Measurements from ENCODE around the gene C11orf68. TPM values are rescaled to one million over a fixed set of nuclear protein-coding genes. Genes with fewer than 3 reads are reported as not detected.

Gene C11orf68
- total RNA-seq, 1 experiment from 2014 or later = 64.7 TPM

GRCh38 chr11:65872586-65873317, 46.1 kb downstream of the C11orf68 start, which contains the start of gene EFEMP2:
TSS of gene EFEMP2 (minus strand) at chr11:65872800. CDS start at chr11:65872354, 446 bp downstream.
- no peak for DNase-seq (ENCODE audit: low read depth)

DNA sequence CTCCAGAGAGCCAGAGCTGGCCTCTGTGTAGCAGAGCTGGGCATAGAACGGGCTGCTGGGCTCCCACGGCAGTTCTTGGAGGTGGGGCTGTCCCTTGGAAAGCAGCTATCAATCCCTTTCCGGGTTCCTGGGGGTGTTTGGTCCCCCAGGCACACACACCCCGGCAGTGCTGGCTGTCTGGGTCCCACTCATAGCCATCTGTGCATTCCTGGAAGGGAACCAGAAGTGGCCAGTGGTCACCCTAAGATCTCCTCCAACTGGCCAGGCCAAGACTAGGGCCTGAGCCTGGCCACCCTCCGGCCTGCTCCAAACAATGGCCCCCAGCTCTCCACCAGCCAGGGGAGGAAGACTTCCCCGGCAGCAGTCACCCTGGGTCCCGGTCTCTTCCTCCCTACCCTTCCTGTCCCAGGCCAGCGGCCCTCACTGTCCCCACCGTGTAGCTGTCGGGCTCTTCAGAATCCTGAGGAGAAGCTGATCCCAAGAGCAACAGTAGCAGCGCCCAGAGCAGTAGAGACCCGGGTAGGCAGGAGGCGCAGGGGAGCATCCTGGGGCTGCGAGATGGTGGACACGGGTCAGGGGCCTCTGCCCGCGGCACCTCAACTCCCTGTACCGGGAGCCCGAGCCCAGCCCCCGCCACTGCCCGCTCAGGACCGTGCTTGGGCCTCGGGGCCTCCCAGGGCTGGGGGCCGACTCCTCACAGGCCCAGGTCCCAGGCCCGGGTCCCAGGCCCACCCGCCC, 46.9 kb downstream of the C11orf68 start:
- DNase-seq (ENCODE audit: low read depth) = no peak

- DNase-seq (ENCODE audit: low read depth) = no peak
These were observed 47.9 kb downstream of the C11orf68 start for GRCh38 chr11:65870706-65871681.

GRCh38 chr11:65870307-65870658, 48.6 kb downstream of the C11orf68 start:
- no peak for DNase-seq (ENCODE audit: low read depth)

DNA sequence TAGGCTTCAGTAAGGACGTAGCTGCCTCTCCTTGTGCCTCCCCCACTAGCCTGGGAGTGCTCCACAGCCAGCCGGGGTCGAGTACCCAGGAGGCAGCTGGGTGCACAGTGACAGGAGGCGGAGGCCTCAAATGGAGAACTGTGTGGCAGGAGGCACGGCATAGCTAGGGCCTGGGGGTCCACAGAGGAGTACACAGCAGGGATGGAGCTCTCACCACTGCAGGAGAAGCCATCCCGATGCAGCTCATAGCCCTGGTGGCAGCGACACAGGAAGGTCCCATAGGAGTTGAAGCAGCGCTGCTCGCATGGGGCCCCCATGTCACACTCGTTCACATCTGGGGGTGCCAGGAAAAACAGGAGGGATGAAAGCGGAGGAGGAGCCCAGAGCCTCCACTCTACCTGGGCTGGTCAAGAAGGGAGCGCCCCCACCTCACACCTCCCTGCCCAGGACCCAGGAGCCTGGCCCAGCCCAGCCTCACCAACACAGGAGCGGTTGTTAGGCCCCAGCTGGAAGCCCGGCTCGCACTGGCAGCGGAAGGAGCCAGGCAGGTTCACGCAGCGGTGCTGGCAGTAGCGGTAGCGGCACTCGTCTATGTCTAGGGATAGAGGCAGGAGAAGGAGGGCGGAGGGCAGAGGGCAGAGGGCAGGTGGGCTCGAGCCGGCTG, 49.1 kb downstream of the C11orf68 start:
- no peak for DNase-seq (ENCODE audit: low read depth)

GRCh38 chr11:65868907-65869306, 50.0 kb downstream of the C11orf68 start:
- no peak for DNase-seq (ENCODE audit: low read depth)

DNA sequence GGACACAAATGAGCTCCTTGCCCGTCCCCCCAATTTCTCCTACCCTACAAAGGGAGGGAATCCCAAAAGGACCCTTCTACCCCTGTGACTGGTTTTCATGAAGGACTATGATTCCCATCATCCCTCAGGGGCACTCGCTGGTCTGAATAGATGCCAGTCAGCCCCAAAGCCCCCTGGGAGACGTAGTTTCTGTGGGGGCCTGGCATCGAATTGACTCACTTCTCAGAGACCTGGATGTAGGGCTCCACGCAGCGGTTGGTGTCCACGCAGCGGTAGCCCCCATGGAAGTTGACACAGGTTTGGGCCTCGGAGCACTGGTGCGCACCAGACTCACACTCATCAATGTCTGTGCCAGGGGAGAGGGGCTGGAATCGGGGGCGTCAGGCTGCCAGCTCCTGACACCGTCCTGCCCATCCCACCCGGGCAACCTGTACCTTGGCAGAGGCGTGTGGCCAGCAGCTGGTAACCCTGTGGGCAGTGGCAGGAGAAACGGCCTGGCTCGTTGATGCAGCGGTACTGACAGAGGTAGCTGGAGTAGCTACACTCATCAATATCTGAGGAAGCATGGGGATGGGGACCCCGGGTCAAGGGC, 50.7 kb downstream of the C11orf68 start:
- DNase-seq (ENCODE audit: low read depth) = no peak

DNA sequence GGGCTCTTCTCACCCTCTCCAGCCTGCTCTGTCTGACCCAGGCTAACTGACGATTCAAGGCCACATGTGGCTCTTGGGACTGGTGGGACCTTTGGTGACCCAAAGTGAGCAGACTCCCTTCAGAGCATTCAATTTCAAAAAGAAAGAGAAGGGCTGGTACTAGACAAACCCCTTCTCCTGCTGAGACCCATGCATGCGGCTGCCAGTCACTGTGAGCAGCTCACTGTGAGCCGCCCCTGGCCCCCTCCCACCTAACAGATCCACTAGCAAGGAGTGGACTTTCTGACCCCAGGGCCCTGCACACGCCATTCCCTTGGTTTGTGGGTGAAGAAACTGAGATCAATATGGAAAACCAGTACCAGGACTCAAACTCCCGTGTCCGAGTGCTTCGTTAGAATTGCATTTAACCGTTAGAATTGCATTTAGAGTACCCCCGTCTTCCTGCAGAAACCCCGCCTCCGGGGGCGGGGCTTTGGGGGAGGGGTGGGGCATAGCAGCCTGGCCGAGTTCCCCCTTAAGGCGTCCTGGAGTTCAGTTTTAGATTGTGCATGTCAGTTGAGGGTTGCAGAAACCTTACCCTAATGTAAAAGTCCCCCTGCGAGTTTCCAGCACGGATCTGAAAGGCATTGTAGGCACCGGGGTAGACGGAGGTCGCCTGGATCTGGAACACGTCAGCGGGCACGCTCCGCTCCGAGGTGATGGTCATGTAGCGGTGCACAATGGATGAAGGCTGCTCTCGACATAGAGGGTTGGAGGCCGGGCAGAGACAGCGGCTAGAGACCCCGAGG, 51.4 kb downstream of the C11orf68 start:
- DNase-seq (ENCODE audit: low read depth) = no peak

Other genes with a start within 250 kb of the C11orf68 start
- 64.0 and 80.6 TPM in 2 replicates for gene KAT5, start 206.8 kb downstream of the C11orf68 start, total RNA-seq (2014; rRNA removed; shearing (Covaris generic))
- 29.8 and 39.7 TPM in 2 replicates for gene RNASEH2C, start 198.3 kb downstream of the C11orf68 start, total RNA-seq (2014; rRNA removed; shearing (Covaris generic))
- 10.3 and 13.6 TPM in 2 replicates for gene AP5B1, start 138.1 kb downstream of the C11orf68 start, total RNA-seq (2014; rRNA removed; shearing (Covaris generic))
- not detected in 2 replicates for gene OVOL1, start 132.0 kb downstream of the C11orf68 start, total RNA-seq (2014; rRNA removed; shearing (Covaris generic))
- gene SNX32, start 85.1 kb downstream of the C11orf68 start, total RNA-seq (2014; rRNA removed; shearing (Covaris generic)) = not detected in 2 replicates
- 2,329 and 2,647 TPM in 2 replicates for gene CFL1, start 60.9 kb downstream of the C11orf68 start, total RNA-seq (2014; rRNA removed; shearing (Covaris generic))
- gene MUS81, start 58.6 kb downstream of the C11orf68 start, total RNA-seq (2014; rRNA removed; shearing (Covaris generic)) = 62.4 and 64.9 TPM in 2 replicates
- gene EFEMP2, start 46.3 kb downstream of the C11orf68 start, total RNA-seq (2014; rRNA removed; shearing (Covaris generic)) = 27.9 and 32.0 TPM in 2 replicates
- gene CTSW, start 39.2 kb downstream of the C11orf68 start, total RNA-seq (2014; rRNA removed; shearing (Covaris generic)) = 0.24 and 0.57 TPM in 2 replicates
- gene FIBP, start 30.6 kb downstream of the C11orf68 start, total RNA-seq (2014; rRNA removed; shearing (Covaris generic)) = 187 and 232 TPM in 2 replicates
- gene CCDC85B, start 28.4 kb downstream of the C11orf68 start, total RNA-seq (2014; rRNA removed; shearing (Covaris generic)) = 135 and 146 TPM in 2 replicates
- gene FOSL1, start 18.7 kb downstream of the C11orf68 start, total RNA-seq (2014; rRNA removed; shearing (Covaris generic)) = 236 and 374 TPM in 2 replicates
- 355 and 356 TPM in 2 replicates for gene DRAP1, start 364 bp upstream of the C11orf68 start, total RNA-seq (2014; rRNA removed; shearing (Covaris generic))
- 0.05 TPM in 1 of 2 replicates, not detected in the other for gene TSGA10IP, start 26.4 kb upstream of the C11orf68 start, total RNA-seq (2014; rRNA removed; shearing (Covaris generic))
- 86.4 and 112 TPM in 2 replicates for gene SART1, start 42.7 kb upstream of the C11orf68 start, total RNA-seq (2014; rRNA removed; shearing (Covaris generic))
- gene EIF1AD, start 83.1 kb upstream of the C11orf68 start, total RNA-seq (2014; rRNA removed; shearing (Covaris generic)) = 45.8 and 57.5 TPM in 2 replicates
- gene BANF1, start 83.4 kb upstream of the C11orf68 start, total RNA-seq (2014; rRNA removed; shearing (Covaris generic)) = 99.1 and 153 TPM in 2 replicates
- gene CST6, start 92.9 kb upstream of the C11orf68 start, total RNA-seq (2014; rRNA removed; shearing (Covaris generic)) = not detected in 2 replicates
- 10.0 and 13.7 TPM in 2 replicates for gene CATSPER1, start 107.4 kb upstream of the C11orf68 start, total RNA-seq (2014; rRNA removed; shearing (Covaris generic))
- not detected in 2 replicates for gene GAL3ST3, start 130.1 kb upstream of the C11orf68 start, total RNA-seq (2014; rRNA removed; shearing (Covaris generic))
- 230 and 239 TPM in 2 replicates for gene SF3B2, start 133.3 kb upstream of the C11orf68 start, total RNA-seq (2014; rRNA removed; shearing (Covaris generic))
- gene PACS1, start 151.2 kb upstream of the C11orf68 start, total RNA-seq (2014; rRNA removed; shearing (Covaris generic)) = 10.4 and 17.8 TPM in 2 replicates